GM18499 (cell line): ENCODE measurements around the gene FAM124A.

Experiments
- ATAC-seq: cut with Tn5 transposase; IDR thresholded peaks from one replicate; pipeline ENCODE4 v1.9.1; 2021; ENCODE audit warnings: moderate number of reproducible peaks; ENCODE audit not compliant: insufficient read depth, unreplicated experiment

Gene FAM124A

GRCh38 chr13:51213173-51213728 is 8.9 kb upstream of the FAM124A start:
- ATAC-seq = no peak

GRCh38 chr13:51218626-51219025 is 3.6 kb upstream of the FAM124A start:
- no peak for ATAC-seq

GRCh38 chr13:51220706-51221105 is 1.5 kb upstream of the FAM124A start:
- no peak for ATAC-seq

- no peak for ATAC-seq
Observed at GRCh38 chr13:51221108-51221507, 1.1 kb upstream of the FAM124A start.

GRCh38 chr13:51221674-51222036 is 543 bp upstream of the FAM124A start:
- ATAC-seq = no peak

GRCh38 chr13:51222686-51223559 is 725 bp downstream of the FAM124A start:
- ATAC-seq = no peak

- no peak for ATAC-seq
Observed at GRCh38 chr13:51223560-51224270, 1.5 kb downstream of the FAM124A start.

GRCh38 chr13:51225029-51225428 is 2.8 kb downstream of the FAM124A start:
- ATAC-seq = no peak

- ATAC-seq = no peak
Observed at GRCh38 chr13:51227404-51227803, 5.2 kb downstream of the FAM124A start.

GRCh38 chr13:51229101-51229719 is 7.0 kb downstream of the FAM124A start:
- ATAC-seq = no peak

GRCh38 chr13:51229731-51230130 is 7.5 kb downstream of the FAM124A start:
- no peak for ATAC-seq

- ATAC-seq = no peak
Observed at GRCh38 chr13:51230477-51231105, 8.4 kb downstream of the FAM124A start.

- ATAC-seq = no peak
Observed at GRCh38 chr13:51231456-51231855, 9.3 kb downstream of the FAM124A start.

- no peak for ATAC-seq
Observed at GRCh38 chr13:51232328-51232727, 10.1 kb downstream of the FAM124A start.

GRCh38 chr13:51233117-51233826 is 11.1 kb downstream of the FAM124A start:
- no peak for ATAC-seq

GRCh38 chr13:51234676-51235075 is 12.5 kb downstream of the FAM124A start:
- no peak for ATAC-seq

- no peak for ATAC-seq
Observed at GRCh38 chr13:51235186-51235585, 13.0 kb downstream of the FAM124A start.

- ATAC-seq = no peak
Observed at GRCh38 chr13:51235756-51236490, 13.7 kb downstream of the FAM124A start.

GRCh38 chr13:51236491-51236792 is 14.2 kb downstream of the FAM124A start:
- no peak for ATAC-seq
